Measurements from ENCODE around the gene TMEM164.

The TMEM164 gene

DNA sequence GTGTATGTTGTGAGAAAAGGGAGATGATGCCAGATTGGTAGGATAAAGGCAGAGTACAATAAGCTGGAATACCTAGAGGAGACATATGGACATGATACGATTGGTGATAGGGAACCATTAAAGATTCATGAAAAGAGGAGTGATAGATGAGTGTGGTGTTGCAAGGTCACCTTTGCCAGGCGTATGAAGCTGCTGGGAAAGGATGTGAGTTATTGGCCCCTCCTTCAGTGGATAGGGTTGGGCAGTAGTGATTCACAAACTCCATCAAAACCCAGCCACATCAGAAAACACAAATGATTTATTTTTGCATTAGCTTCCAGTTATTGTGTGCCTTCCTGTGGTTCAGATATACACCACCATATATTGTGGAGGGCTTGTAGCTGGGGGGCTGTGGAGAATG lies 34.3 kb downstream of the TMEM164 start:
- no peak for DNase-seq (ENCODE audit: low spot score)

DNA sequence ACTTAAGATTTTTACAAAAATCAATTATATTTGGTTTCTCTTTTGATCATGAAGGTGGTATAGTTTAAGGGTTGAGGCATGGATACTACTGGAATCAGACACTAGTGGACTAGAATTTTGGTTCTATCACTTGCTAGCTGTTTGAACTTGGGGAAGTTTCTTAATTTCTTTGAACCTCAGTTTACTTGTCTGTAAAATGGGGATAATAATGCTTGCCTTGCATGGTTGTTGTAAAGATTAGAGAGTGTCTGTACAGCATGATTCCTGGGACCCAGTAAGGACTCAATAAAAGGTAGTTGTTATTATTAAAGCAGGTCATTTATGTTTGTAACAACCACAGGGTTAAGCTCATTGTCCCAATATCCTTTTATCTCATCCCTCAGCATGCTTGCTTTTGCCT lies 36.0 kb downstream of the TMEM164 start:
- no peak for DNase-seq (ENCODE audit: low spot score)

DNA sequence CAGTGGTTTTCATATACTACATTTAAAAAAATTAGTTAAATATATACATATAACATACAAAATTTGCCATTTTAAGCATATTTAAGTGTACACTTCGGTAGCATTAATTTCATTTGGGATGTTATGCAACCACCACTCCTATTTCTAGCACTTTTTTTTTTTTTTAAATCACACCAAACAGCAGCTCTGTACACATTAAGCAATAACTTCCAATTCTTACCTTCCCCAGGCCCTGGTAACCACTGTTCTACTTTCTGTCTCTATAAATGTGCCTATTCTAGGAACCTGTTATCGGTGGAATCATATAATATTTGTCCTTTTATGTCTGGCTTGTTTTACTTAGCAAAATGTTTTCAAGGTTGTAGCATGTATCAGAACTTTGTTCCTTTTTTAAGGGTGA lies 39.1 kb downstream of the TMEM164 start:
- DNase-seq (ENCODE audit: low spot score) = no peak

DNA sequence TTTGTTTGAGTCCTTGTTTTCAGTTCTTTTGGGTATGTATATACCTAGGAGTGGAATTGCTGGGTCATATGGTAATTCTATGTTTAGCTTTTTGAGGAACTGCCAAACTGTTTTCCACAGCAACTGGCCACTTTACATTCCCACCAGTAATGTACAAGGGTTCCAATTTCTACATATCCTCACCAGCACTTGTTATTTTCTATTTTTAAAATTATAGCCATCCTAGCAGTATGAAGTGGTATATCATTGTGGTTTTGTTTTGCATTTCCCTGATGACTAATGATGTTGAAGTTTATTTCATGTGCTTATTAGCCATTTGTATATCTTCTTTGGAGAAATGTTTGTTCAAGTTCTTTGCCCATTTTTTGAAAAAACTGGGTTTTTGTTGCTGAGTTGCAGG lies 39.6 kb downstream of the TMEM164 start:
- DNase-seq (ENCODE audit: low spot score) = no peak

DNA sequence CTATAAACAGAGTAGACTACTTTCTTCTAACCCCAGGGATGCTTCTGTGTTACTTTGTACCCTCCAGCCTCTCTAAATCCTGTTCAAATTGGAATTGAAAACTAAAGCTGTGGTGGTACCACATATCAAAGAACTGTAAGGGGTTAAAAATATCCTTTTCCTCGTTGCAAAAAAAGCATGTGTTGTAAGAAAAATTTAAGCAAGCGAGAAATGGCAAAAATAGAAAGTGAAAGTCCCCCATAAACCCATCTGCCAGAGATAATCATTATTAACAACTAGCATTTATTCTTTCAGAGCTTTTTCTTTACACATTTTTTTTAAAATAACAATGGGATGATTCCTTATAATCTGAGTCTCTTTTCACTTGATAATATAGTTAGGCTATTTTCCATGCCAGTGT lies 40.6 kb downstream of the TMEM164 start:
- DNase-seq (ENCODE audit: low spot score) = no peak

DNA sequence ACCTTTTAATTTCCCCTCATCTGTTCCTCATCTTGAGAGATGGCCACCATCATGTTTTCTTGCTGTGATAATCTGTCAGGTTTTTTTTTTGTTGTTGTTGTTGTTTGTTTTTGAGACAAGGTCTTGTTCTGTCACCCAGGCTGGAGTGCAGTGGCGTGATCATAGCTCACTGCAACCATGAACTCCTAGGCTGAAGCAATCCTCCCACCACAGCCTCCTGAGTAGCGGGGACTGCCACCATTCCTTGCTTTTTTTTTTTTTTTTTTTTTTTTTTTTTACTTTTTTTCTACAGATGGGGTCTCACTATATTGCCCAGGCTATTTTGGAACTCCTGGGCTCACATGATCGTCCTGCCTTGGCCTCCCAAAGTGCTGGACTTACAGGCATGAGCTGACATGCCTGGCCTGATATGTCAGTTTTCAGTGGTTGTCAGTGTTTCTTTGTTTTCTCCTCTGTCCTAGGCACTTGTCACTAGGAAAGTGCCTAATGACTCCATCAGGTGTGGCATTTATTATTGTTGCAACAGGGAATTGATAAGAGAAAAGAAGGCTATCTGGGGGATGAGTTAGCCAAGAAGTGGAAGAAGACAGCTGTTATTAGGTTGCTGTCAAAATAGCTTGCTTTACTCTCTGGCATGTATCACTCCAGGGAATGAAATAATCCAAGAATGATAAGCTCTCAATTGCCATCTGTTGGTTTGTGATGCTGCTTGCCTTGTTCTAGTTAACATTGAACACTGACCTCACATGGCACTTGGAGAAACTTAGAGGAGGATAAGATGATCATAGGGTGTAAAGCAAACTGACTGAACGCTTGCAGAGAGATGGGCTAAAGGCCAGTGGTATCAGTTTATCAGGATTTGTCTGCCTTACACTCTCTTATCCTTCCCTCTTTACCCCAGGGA lies 41.7 kb downstream of the TMEM164 start:
- DNase-seq (ENCODE audit: low spot score) = no peak

DNA sequence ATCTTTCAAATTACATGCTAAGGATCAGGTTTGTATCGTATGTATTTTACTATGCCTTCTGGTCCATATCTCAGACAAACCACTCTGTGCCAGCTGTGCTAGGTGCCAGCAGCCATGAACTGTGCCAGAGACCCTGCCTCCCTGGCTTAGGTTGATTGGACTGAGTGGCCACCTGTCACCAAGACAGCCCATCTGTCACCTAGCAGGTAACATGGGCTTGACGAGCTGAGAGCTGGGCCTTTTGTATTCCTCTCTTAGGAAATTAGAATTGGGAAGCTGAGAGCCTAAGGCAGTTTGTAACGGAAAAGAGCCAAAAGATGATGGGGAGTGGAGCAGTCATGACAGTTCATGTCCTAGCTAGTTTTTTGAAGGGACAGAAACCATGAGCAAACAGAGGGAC lies 42.5 kb downstream of the TMEM164 start:
- no peak for DNase-seq (ENCODE audit: low spot score)

DNA sequence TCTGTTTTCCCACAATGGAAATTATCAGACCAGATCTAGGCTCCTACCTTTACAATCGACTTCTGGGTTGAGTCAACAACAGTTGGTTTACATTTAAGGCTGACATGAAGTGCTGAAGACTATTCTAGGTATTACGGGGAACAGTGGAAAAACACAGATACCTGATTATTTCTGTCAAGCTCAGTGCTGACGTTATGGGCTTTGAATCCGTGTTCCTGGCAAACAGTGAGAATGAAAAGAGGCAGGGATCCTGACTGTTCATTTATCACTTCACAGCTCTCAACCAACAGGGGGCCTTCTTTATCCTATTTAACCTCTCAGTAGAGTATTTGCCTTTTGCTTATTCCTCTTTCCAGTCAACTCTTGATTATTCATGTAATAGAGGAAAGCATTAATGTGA lies 43.1 kb downstream of the TMEM164 start:
- DNase-seq (ENCODE audit: low spot score) = no peak

DNA sequence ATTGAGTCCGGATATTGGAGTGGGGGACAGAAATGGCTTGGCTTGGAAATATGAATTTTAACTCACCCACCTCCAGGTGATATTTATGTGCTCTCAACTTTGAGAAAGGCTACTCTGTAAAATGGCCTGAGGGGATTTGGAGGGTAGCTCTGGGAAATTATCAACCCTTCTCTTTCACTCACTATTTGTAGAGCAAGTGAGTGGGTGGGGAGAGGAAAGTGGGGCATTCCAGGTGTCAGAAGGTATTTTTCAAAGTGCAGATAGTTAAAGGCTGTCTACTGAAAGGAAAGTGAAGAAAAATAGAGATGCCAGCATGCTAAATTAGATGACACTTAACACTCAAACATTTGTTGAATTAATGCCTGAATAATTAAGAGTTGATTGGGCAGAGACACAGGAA lies 44.1 kb downstream of the TMEM164 start:
- DNase-seq (ENCODE audit: low spot score) = no peak

DNA sequence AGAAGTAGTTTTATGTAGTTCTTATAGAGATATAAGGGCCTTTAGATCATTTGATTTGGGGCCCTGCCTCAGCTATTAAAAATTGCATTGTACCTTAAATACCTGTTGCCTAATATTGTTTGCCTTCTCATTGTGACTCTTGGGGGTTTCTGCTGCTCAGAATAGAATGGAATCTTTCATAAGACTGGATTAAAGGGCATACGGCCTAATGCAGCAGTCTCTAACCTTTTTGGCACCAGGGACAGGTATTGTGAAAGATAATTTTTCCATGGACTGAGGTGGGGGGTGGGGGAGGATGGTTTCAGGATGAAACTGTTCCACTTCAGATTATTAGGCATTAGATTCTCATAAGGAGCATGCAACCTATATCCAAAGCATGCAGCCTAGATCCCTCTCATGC lies 46.2 kb downstream of the TMEM164 start:
- DNase-seq (ENCODE audit: low spot score) = no peak

DNA sequence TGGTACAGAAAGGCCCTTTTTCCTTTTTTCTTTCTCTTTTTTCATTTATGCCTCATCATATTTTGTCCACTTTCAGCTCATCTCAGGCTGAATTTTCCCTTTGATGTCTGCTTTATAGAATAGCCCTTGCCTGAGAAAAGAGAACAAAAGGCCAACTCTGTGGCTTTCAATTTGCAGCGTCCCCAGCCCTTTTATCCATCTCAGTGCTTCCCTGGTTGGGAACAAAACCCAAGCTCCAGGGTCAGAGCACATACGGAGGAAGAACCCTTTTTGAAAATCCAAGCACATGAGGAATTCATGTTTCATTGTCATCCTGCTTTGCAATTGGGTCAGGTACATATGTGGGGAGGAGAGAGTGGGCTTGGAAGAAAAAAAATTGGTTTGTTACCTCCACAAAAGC lies 47.5 kb downstream of the TMEM164 start:
- DNase-seq (ENCODE audit: low spot score) = no peak

DNA sequence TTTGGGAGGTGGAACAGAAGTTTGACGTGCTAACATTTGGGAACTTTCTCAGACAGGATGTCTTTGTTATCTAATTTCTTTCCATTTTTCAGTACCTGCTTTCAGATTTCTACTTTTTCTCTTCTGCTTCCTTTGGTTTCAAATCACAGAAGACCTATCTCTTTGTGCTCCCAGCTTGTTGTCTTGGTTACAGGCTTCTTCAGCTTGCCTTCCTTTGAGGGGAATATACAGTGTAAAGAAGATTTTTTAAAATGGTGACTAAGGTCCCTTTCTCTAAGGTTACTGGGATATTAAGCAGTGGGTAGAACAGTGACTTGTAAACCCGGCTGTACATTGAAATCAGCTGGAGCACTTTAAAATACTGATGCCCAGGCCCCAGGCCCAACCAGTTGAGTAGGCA lies 48.0 kb downstream of the TMEM164 start:
- no peak for DNase-seq (ENCODE audit: low spot score)

DNA sequence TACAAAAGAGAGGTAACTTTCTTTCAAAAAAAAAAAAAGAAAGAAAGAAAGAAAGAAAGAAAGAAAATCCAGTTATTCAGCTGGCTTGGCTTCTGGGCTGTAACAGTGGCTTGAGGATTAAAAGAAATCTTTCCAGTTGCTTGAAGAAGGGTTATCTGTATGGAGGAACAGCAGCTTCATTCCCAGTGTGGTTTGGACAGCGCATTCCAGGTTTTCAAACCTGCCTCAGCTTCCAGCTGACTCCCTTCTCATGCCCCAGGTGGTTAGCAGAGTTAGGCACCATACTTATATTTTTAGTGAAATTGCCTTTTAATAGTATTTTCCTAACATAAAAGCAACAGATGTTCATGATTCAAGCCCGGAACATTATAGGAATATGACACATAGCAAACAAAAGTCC lies 48.6 kb downstream of the TMEM164 start:
- no peak for DNase-seq (ENCODE audit: low spot score)

DNA sequence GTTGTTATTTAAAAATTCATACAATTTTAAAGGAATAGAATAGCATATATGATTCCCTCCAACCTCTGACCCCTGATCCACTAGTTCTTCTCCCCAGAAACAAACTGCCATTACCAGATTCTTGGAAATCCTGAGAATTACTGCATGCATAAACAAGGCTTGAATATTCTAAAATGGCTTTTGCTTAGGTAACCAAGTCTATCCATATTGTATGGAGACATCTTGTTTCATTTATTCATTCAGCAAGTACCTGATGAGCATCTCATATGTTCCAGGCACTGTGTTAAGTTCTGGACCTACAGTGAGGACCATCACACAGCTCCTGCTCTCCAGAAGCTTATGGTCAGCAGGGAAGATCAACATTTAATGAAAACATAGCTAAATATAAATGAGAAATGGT lies 49.4 kb downstream of the TMEM164 start:
- DNase-seq (ENCODE audit: low spot score) = no peak

DNA sequence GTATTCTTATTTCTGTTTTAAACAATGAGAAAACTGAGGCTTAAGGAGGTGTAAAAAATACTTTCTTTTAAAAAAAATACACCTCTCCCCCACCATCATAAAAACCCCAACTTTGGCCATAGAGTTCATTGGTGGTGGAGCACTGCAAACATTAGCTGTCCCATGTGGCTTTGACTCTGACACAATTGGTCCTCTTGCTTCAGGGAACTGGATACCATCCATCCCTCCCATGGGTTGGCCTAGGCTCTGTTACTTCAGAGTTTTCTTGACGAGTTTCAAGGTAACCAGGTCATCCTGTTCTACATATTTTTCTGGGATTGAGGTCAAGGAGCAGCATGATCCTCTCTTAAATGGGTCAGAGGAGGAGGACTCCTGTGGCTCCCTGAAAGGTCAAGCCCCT lies 50.5 kb downstream of the TMEM164 start:
- DNase-seq (ENCODE audit: low spot score) = no peak

DNA sequence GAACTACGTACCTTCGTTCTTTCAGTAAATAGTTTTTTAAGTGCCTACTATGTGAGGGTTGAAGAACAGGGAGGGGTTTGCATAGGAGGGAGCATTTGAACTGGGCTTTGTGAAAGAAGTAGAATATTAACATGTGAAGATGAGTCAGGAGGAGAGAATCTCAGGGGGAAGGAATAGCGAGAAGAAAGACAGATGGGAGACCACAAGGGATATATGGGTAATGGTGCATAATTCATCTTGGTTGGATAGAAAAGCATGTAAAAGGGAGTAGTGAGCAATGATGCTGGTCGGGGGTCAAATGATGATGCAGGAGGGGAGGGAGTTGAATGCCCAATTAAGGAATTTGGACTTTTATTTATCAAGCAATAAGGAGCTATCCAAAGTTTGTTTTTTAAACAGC lies 52.7 kb downstream of the TMEM164 start:
- DNase-seq (ENCODE audit: low spot score) = no peak

DNA sequence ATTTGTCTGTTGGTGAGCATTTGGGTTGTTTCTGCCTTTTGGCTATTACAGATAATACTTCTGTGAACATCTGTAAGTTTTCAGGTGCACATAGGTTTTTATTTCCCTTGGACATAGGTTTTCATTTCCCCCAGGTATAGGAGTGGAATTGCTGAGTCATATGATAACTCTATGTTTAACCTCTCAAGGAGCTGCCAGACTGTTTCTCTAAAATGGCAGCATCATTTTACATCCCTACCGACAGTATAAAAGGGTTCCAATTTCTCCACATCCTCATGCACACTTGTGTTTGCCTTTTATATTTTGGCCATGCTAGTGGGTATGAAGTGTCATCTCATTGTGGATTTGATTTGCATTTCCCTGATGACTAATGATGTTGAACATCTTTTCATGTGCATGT lies 53.5 kb downstream of the TMEM164 start:
- no peak for DNase-seq (ENCODE audit: low spot score)

DNA sequence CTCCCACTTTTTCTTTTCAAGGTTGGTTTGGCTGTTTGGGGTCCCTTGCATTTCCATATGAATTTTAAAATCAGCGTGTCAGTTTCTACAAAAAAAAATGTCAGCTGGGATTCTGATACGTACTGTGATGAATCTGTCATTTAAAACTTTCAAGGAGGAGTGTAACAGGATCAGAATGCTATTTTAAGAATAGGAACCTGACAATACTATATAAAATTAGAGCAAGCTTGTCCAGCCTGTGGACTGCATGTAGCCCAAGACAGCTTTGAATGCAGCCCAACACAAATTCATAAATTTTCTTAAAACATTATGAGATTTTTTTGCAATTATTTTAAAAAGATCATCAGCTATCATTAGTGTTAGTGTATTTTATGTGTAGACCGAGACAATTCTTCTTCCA lies 56.5 kb downstream of the TMEM164 start:
- no peak for DNase-seq (ENCODE audit: low spot score)

DNA sequence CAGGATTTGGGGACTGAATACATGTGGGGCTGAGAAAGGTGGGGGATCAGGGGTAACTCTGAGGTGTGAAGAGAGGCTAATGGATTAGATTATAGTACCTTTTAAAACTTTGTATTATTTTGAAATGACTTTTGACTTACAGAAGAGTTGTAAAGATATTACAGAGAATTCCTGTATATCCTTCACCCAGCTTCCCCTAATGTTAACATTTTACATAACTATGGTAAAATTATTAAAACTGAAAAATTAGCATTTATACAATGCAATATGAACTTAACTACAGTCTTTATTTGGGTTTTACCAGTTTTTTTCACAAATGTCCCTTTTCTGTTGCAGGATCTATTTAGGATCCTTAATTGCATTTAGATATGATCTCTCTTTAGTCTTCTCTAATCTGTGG lies 57.4 kb downstream of the TMEM164 start:
- DNase-seq (ENCODE audit: low spot score) = no peak

DNA sequence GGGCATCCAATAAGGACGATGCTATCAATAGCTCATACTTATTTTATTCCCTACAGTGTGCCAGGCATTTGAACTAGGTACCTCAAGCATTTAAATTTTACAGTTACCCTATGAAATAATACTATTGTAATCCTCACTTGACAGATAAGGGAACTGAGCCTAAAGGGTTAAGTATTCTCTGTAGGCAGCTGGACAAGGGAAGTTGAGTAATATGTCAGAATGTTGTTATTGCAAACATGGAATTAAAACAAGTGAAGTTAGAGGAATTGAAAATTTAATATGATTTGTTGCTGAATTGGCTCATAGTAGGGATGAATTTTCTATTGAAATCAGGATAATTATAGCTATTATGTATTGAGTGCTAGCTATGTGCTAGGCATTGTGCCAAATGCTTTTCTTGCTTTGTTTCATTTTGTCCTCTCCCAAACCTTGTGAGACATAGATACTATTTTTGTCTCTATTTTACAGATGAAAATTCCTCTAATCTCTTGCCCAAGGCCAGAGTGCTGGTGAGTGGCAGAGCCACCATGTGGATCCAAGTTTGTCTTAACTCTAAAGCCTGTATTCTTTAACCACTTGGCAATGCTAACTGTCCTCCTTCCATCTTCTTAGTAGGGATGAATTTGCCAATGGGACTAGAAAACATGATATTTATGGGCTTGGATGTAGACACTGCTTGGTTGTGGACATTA lies 58.1 kb downstream of the TMEM164 start:
- DNase-seq (ENCODE audit: low spot score) = no peak

DNA sequence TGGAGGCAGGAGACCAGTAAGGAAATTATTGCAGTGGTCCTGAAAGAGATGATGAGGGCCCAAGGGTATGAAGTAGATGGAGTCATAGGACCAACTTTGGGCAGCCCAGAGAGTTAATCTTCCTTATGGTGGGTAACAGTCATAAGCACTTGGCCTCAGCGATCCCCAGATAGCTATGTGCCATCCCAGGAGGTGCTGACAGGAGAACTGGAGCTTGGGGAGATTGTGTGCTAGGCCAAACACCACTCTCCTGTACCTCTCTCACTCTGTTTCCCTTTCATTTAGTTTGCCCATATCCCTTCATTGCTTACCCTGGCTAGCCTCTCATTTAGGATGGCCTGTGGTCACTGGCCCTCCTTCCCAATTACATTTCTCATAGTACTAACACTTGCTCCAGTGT lies 60.0 kb downstream of the TMEM164 start:
- DNase-seq (ENCODE audit: low spot score) = no peak

DNA sequence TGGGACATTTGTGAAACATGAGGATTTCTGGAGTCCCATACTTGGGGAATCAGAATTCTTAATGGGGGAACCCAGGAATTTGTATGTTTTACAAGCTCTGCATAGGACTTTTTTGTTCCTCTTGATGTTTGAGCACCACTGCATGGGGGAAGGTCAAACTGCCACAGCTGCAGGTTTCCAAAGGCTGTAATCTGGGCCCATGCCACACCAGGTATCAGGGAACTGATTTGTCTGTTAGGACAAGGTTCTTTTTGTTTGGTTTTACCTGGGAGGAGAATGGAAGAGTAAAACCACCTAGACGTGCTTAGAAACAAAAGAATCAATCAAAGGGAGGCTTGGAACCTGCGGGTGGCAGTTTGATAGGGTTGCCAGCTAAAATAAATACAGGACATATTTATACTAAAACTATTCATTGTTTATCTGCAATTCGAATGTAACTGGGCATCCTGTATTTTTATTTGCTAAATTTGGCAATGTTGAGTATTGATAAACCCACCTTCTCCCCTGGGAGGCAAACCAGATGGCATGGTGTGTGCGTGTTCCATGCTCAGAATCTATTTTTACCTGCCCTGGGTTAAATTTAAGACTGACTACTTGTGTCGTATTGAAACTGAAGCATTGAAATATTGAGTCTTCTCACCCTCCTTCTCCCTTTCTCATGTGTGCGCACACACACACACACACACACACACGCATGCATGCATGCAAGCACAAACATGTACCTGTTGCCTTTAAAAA lies 63.7 kb downstream of the TMEM164 start:
- DNase-seq (ENCODE audit: low spot score) = no peak

DNA sequence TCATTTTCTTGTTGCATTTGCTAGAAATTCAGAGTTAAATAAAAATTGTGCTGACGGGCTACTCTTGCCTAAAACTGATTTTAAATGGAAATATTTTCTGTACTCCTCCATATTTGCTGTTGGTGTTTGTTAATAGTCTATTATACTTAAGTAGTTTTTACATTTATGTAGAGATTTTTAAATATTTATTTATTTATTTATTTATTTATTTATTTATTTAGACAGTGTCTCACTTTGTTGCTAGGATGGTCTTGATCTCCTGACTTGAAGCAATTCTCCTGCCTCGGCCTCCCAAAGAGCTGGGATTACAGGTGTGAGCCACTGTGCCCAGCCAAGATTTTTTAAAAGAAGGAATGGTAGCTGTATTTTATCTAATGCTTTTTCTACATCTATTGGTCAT lies 68.1 kb downstream of the TMEM164 start:
- DNase-seq (ENCODE audit: low spot score) = no peak

All from germinal center (tissue), 1 donor.